Measurements from ENCODE around the gene CST11.

GRCh38 chr20:23484081-23484480 is 31.4 kb upstream of the CST11 start:
- no peak for TF ChIP-seq POLR2A (IDR thresholded peaks at IDR 0.05)
- TF ChIP-seq CTCF (IDR thresholded peaks at IDR 0.05): no peak

Data from esophagus squamous epithelium (tissue), 4 donors.